NCI-H1092 treated with DMSO at 0.1 percent for 48 hours (cell line): Measurements from ENCODE around the gene TBRG4.
"Not testable (repeated sequence)": the region's sequence is repeated elsewhere in the genome, so short reads cannot be mapped to it uniquely, and the experiment has no call there.

Experiments
- DNase-seq: peaks from one replicate; lab custom pipeline; 2025; lab: John Stamatoyannopoulos, UW

Gene TBRG4

GRCh38 chr7:45111298-45112223, at the start of gene TBRG4:
TBRG4 (minus strand) TSS chr7:45111697; CDS start chr7:45109237, 2,460 bp downstream.
- peak; percentile 98 for DNase-seq

DNA sequence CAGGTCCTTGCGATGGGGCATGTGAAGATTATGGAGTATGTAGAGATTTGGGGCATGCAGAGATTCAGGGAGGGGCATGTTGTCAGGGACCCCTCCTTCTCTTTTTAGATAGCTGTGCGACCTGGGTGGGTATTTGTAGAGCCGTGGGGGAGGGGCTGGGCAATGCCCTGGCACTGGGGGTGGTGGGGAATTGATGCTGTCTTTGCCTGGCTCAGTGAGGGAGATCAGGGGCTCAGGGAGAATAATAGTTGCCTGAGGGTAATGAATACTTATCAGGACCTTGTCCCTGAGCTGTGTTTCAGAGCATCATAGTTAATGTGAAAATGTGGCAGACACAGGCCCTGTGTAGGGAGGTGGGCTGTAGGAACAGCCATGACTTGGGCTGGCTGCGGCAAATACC, 49.6 kb upstream of the TBRG4 start:
- DNase-seq: no peak

DNA sequence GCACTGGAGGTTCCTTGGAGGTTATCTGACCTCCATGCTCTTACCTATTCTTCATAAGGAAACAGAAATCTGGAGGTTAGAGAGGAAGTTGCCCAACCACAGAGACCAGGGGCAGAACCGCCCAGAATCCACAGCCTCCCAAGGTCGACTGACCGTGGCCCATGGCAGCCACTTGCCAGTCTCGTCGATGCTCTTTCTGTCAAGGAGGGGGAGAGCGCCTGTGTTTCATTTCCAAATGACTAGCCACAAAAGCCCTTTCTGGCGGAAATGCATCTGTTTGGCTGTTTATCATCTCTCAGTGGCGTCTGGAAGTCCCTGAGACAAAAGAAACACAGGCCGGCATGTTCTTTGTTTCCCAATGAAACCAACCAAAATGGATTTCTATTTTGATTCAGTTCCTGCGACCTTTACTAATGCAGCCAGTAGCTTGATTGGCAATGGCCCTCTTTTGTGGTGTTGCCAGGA, 49.0 kb upstream of the TBRG4 start:
- DNase-seq: no peak

GRCh38 chr7:45159296-45159695, 47.8 kb upstream of the TBRG4 start:
- DNase-seq: no peak

DNA sequence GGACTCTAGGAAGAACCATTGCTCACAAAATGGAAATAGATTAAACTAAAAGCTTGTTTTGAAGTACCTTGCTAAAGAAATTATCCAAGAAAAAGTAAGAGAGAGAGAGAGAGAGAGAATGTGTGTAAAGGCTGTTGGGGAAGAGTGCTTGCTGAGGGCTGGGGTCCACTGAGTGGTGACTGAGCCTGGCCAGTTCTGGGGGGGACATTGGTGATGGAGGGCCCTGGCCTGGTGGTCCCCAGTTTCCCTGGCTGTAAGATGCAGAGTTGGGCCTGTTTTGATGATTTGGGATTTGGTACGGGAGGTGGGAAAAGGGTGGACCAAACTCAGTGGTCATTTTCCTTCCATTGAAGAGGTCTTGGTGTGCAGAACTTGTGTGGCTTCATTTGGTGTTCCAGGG, 47.0 kb upstream of the TBRG4 start:
- no peak for DNase-seq

- DNase-seq: no peak
Measured at GRCh38 chr7:45157653-45158401, 46.3 kb upstream of the TBRG4 start, which contains the start of gene RAMP3. RAMP3 (plus strand) TSS chr7:45157791; CDS start chr7:45157829, 38 bp downstream.

DNA sequence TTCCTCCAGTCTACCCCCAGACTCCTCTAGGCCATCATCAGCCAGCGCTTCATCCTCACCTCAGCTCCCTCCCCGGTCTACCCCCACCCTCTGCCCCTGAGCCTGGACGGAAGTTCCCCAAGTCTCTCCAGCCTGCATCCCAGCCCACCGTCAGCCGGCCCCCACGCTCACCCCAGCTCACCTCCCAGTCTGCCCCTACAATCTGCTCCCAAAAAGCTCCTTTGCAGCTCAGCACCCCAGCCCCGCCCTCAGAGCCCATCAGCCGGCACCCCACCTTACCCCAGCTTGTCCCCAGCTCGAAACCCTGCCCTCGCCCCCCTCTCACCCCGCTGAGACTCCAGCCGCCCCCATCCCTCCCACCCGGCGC, 45.8 kb upstream of the TBRG4 start:
- no peak for DNase-seq

DNA sequence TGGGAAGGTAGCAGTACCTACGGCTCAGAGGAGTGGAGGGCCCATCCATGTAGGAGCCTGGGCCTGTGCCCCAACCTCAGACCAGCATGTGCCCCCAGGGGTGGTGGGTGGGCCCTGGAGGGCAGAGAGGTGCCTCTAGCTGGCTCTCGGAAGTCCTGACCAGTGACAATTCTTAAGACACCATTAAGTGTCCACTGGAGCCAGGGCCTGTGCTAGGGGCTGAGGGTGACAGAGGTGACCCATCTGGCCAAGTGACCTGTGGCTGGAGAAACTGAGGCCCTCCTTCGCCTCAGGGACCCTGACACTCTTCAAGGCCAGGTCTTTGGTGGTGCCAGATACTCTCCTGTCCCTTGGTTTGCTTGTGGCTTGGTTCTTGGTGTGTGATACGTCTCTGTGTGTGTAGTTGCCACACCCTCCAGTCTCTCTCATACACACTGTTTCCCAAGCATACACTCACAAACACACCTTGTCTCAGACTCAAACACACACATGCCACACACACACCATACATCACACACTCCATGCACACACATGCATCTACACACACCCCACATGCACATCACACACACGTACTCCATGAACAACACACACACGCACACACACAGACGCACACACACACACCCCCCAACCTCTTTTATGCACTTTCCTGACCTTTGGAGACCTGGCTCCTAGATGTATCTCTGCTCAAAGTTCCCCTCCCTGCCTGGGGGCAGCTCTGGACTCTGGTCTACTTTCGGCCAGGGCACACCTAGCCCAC, 45.2 kb upstream of the TBRG4 start:
- no peak for DNase-seq

- DNase-seq: no peak
Measured at GRCh38 chr7:45155941-45156340, 44.4 kb upstream of the TBRG4 start.

DNA sequence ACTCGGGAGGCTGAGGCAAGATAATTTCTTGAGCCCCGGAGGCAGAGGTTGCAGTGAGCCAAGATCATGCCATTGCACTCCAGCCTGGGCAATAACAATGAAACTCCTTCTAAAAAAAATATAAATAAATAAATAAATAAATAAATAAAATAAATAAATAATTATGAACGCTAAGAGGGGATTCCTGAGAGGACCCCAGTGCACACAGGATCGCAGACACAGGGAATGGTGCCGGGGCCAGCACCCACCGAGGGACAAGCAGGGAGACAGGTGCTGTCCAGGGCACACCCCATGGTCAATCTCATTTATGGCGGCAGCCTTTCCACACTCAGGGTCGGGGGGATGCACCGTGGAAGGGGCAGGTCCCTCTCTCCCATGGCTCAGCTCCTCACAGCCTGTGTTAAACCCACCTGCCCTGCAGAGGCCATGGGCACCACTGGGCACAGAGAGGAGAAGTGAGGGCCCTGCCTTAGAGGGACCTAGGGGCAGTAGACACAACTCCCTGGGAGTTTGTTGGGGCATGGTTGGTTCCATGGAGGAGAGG, 43.9 kb upstream of the TBRG4 start:
- DNase-seq: no peak

DNA sequence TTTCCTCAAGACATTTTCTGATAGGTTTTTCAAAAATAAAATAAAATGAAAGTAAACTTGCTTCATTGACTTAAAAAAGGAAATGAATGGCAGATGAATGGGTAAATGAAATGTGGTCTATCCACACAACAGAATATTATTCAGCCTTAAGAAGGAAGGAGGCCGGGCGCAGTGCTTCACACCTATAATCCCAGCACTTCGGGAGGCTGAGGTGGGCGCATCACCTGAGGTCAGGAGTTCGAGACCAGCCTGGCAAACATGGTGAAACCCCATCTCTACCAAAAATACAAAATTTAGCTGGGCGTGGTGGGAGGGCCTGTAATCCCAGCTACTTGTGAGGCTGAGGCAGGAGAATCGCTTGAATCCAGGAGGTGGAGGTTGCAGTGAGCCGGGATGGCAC, 42.4 kb upstream of the TBRG4 start:
- not testable (repeated sequence) for DNase-seq

GRCh38 chr7:45153233-45153632, 41.7 kb upstream of the TBRG4 start:
- DNase-seq: no peak

DNA sequence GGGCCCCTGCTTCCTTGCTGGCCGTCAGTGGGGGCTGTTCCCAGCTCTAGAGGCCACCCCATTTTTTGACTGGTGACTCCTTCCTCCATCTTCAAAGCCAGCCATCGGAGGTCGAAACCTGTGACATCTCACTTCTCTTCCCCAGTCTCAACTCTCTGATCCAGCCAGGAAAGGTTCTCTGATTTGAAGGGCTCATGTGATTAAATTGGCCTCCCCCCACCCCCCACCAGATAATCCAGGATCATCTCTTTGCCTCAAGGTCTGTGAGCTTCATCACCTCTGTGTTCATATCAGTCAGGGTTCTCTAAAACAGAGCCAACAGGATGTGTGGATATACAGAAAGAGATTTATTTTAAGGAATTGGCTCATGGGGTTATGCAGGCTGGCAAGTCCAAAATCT, 40.5 kb upstream of the TBRG4 start:
- no peak for DNase-seq

DNA sequence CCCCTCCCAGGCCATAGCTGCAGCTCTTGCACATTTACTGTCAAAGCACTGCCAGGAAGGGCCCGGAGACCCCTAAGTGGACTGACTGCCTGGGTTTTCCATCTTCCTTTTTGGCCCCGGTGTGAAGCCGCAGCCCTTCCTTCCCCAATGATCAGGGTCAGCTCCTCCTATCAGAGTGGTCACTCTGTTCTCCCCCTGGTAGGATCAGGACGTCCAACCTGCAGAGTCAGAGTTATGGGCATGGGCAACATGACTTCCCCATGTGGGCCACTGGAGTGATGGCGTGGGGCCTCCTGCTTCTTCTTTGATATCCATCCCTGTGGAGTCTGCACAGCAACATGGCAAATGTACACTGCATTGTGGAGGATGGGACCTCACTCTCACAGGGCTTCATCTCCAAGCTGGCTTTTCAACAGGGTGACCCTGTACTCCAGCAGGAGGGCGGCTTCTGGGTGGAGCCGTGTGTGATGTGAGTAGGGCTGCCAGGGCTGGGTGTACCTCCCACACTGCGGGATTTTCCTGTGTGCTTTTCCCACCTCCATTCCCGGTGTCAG, 39.7 kb upstream of the TBRG4 start:
- no peak for DNase-seq

- DNase-seq: no peak
Measured at GRCh38 chr7:45150199-45150598, 38.7 kb upstream of the TBRG4 start.

DNA sequence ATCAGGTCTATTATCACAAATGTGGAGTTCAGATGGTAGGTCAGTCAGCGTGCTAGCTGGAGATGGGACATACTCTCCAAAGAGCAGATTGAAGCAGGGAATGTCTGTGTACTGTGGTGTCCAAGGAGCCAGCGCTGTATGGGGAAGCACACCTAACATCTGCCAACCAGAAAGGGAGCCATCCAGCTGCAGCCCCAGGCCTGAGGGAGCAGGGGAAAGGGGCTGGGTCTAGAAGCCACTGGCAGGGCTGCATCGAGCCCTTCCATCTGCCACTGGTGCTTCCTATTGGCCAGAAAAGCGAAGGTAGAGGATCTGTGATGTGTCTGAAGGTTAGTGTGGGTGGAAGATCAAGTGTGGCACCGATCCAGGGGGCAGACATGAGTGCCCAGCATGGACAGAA, 38.1 kb upstream of the TBRG4 start:
- no peak for DNase-seq

- no peak for DNase-seq
Measured at GRCh38 chr7:45148653-45148973, 37.1 kb upstream of the TBRG4 start.

- DNase-seq: no peak
Measured at GRCh38 chr7:45147858-45148652, 36.6 kb upstream of the TBRG4 start.

DNA sequence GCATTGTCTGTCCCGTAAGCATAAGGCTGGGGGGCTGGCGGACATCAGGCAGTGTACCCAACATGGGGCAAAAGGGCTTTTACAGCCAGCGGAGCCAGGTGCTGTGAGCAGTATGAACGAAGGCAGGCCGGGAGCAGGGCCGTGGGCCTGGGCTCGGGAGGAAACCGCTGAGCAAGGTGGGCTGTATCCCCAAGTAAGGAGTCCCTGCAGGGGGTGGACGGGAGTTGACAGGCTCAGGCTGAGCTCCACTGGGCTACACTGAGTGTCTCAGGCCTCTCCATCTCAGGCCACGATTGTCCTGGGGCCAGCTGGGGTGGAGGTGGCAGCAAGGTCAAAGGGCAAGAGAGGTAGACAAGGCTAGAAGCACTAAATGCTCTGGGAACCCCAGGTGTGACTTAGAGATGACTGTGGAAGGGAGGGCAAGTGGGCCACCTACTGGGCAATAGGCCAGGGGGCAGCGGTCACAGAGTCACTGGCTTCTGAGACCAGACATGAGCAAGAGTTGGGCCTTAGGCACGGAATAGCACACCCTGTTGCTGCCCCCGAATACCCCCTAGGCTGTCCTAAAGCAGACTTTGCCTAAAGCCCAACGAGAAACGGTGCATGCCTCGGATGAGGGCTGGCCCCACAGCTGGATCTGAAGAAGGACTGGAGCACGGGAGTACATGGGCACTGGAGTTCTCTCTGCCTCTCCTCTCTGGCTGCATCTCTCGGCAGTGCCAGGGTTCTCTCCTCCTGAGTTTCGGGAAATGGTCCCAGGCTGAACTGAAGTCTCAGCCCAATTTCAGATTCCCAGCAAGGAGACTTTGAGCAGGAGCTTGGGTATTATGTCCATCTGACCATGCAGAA, 35.3 kb upstream of the TBRG4 start:
- DNase-seq: no peak

- DNase-seq: no peak
Measured at GRCh38 chr7:45145881-45146280, 34.4 kb upstream of the TBRG4 start.
